Measurements from ENCODE around the gene TANC1.

The TANC1 gene

DNA sequence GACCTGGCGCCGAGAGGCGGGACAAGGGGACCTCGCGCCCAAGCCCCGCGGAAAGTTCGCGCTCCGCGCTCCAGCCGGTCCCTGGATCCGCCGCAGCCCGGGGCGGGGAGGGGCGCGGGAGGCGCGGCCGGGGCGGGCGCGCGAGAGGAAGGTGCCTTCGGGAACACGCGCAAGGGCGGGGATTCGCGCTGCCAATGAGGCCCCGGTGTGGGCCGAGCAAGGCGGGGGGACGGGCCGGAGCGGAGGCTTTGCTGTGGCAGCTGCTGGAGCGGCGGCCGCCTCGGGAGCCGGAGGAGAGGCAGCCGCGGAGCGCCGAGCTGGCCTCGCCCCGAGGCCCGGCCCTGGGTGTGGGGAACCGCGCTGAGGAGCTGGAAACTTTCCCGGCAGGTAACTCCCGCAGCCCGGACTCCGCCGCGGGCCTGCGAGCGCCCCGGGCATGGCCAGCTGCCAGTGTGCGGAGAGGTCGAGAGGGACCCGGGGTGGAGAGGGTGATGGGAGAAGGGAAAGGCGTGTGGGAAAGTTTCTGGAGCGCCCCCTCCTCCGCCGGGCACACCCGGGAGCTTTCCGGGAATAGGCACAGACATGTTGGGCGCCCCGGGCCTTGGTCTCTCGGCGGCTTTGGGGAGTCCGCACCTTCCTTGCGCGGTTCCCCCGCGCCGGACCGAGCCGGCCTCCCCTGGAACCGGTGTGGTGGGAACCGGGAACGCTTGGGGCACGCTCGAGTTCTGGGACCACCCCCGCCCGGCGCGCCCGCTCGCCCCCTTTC lies at the start of gene TANC1:
Gene TANC1 (plus strand): TSS at position 245 of the 766 bp plus-strand sequence. CDS start 97,271 bp downstream, outside the sequence.
- no peak for DNase-seq (ENCODE audit: low read depth, low spot score)

DNA sequence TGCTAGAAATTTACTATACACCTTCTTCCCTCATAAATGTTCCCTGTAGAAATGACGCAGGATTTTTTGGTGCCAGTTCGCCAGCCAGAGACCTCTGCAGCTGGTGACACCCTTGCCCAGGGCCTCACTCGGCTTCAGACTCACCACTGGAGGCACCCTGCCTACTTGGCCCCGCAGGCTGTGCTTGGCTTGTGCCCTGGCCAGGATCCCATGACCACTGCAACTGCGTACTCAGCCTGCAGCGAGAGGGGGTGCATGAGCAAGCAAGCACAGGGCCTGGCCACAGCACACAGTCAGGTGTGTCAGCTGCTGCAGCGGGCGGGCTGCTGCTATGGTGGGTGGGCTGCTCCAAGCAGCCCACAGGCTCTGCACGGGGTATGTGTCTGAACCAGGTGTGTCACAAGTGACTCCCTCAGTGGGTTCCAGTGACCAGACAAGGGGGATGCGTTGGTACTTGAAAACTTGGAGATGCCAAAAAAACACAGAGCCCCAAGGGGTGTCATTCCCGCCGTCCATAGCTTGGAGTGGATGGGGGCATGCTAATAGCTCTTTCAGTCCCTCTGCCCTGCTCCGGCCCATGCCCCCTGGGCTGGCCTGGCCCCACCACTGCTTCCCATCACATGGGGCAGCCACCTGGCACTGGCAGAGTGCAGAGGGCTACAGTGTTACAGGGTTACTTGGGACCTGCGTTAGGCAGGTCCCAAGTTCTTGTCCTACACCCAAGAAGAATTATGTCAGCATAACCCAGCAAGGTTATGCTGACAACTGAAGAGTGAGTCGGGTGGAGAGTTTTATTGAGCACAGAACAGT lies 46.6 kb upstream of the TANC1 start:
- DNase-seq (ENCODE audit: low read depth, low spot score), result no peak

DNA sequence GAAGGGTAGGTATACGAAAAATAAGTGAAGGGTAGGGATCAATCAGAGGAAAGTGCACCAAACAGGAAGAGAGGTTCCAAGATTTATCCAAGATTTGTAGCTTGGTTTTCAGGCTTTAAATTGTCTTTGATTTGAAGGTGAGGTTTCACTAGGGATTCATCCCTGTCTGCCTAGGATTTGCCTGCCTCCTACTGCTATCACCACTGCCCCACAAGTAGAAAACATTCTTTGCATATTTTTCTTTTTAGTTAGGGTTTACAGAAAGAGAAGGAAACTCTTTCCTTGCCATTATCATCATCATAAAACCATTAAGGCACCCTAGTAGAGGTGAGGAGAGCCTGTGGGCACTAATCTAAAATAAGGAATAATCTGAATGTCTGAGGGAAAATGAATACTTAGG lies 45.8 kb upstream of the TANC1 start:
- DNase-seq (ENCODE audit: low read depth, low spot score), result no peak

DNA sequence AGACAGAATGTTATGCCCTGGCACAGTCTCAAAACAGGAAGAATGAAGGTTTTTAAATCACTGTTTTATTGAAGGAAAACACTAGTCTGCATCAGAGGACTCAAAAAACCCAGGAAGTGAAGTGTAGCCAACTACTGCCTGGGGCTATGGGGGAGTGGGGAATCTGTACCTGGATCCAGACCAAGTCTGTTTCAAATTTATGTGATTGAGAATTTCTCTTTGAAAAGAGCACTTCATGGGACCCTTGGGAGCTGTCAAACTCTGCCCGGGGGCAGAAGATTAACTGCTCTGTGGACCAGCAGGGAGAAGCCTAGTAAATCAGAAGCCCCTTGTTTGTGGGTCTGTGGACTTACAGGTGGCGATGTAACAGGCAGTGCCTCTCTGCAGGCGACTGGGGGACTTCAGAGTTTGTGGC lies 45.3 kb upstream of the TANC1 start:
- DNase-seq (ENCODE audit: low read depth, low spot score), result no peak

DNA sequence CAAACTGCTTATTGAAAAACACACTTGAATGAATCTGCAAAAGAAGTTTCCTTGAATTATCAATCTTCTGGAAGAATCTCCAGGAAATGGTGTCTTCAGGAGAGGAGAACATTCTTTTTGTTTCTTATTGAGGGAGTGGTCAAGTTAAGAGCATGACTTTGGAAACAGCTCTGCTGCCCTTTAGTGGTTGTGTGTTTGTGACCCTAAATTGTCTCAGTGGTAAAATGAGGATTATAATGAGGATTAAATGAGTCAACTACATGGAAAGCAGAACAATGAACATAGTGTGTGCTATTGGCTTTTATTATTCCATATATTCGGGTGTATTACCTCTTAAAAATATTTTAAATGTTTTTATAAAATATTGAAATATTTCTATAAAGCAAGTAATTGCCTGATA lies 44.8 kb upstream of the TANC1 start:
- DNase-seq (ENCODE audit: low read depth, low spot score), result no peak

DNA sequence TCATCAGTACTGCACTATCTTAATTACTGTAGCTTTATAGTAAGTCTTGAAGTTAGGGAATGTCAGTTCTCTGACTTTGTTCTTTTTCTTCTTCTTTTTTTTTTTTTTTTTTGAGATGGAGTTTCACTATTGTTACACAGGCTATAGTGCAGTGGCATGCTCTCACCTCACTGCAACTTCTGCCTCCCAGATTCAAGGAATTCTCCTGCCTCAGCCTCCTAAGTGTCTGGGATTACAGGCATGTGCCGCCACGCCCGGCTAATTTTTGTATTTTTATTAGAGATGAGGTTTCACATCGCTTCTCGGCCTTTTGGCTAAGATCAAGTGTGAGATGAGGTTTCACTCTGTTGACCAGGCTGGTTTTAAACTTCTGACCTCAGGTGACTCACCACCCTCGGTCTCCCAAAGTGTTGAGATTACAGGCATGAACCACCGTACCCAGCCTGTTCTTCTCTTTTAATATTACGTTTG lies 41.9 kb upstream of the TANC1 start:
- DNase-seq (ENCODE audit: low read depth, low spot score), result no peak

DNA sequence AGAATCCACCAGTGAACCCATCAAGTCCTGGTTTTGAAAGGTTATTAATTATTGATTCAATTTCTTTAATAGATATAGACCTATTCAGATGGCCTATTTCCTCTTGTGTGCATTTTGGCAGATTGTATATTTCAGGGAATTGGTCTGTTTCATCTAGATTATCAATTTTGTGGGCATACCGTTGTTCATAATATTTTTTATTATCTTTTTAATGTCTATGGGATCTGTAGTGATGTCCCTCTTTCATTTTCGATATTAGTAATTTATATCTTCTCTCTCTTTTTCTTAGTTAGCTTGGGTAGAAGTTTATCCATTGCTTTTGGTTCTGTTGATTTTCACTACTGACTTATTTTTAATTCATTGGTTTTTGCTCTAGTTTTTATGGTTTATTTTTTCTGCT lies 39.9 kb upstream of the TANC1 start:
- DNase-seq (ENCODE audit: low read depth, low spot score), result no peak

DNA sequence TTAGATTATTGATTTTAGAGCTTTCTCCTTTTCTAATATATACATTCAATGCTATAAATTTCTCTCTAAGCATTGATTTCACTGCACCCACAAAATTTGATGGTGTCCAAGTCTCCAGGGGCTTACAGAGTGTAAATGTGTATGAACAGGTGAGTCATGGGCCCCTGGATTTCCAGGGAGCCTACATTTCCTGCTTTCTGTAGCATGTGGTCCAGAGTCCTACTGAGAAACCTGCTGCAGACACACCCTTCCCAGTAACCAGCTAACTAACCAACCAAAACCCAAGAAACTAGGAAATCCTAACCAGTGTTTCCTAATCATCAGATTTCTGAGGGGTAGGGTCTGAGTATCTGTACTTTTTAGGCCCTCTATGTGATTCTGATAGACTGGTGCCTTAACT lies 39.5 kb upstream of the TANC1 start:
- DNase-seq (ENCODE audit: low read depth, low spot score), result no peak

DNA sequence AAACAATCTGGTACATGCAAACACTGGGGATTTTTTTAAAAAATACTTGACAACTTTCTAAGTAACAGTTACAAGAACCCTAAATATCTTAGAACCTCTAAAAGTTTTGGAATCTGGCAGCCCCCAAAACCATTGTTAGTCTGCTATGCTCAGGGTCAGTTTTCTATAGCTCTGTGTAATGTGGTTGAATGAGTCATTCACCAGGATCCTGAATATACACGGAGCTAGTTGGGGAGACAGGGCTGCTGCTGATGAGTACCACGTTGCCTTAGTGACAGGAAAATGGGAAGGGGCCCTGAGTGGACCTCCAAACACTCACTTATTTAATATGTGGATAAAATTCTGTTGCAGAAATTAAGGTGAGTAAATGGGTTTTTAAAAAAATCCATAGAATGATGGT lies 36.9 kb upstream of the TANC1 start:
- DNase-seq (ENCODE audit: low read depth, low spot score), result no peak

DNA sequence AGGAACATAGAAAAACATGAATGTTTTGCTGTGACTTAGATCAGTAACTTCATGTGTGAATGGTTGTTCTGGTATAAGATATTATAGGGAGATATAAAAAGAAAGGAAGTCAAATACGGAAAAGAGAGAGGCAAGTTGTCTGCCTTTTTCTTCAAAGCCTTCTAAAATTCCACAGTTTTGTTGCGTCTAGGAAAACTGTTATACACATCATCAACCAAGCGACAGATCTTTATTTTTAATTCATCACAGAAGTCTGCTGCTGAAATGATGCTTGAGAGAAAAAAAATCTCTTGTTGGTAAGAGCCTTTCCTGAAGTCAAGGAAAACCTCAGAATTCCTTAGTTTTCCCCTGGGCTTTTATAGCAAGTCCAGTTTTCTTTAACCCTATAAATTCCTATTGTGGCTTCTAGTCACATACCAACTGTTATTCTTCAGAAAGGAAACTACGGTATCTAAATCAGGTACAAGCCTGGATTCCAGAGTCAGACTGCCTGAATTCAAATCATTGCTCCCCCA lies 36.3 kb upstream of the TANC1 start:
- no peak for DNase-seq (ENCODE audit: low read depth, low spot score)

DNA sequence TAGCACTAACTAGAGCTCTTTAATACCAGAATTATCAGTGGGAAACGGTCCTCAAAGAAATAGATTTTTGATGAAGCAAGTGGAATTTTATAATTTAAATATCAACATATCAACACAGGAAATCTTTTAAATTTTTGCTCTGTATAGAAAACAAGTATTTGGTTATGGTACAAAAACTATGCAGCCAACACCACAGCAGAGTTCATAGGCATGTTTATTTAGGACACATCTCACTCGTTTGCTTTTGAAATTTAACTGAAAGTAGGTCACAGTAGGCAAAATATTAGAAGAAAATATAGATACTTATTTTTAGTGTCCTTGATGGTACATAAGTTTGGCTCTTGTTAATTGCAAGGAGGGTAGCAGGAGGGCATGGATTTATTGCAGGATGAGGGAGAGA lies 34.3 kb upstream of the TANC1 start:
- no peak for DNase-seq (ENCODE audit: low read depth, low spot score)

DNA sequence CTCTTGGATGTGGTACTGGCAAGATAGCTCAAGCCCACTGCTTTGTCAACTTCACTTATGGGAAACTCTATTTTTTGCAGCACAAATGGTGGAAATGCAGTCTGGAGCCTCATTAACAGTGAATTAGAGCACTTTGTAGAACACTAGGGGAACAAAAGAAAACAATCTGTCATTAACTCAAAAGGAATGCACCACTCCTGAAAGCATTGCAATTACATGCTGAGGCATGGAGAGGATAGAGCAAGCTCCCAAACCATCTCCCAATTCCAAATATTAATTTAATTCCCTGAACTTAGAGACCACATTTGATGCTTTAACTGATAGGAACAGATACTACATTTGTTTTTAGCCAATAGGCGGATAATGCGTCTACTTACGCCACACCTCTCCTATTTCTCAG lies 32.8 kb upstream of the TANC1 start:
- no peak for DNase-seq (ENCODE audit: low read depth, low spot score)

DNA sequence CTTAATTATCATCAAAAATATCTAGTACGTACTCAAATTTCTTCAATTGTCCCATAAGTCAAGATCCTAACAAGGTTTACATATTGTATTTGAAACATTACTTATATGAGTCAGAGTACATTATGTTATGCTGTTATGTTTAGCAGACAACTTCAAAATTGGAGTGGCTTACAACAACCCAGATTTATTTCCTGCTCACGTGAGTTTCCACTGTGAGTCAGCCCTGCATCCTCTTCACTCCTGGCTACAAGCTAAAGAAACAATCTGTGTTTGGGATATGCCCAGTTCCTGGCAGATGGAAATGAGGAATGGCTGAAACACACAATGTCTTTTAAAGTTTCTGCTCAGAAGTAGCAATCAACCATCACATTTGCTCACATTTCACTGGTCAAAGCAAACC lies 31.5 kb upstream of the TANC1 start:
- DNase-seq (ENCODE audit: low read depth, low spot score), result no peak

DNA sequence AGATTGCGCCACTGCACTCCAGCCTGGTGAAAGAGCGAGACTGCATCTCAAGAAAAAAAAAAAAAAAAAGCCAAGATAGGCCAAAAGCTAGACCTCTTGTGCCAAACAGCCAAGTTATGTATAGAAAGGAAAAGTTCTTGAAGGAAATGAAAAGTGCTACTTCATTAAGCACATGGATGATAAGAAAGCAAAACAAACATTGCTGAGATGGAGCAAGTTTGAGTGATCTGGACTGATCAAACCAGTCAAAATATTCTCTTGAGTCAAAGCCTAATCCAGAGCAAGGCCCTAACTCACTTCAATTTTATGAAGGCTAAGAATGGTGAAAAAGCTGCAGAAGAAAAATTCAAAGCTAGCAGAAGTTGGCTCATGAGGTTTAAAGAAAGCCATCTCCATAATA lies 28.1 kb upstream of the TANC1 start:
- DNase-seq (ENCODE audit: low read depth, low spot score), result no peak

DNA sequence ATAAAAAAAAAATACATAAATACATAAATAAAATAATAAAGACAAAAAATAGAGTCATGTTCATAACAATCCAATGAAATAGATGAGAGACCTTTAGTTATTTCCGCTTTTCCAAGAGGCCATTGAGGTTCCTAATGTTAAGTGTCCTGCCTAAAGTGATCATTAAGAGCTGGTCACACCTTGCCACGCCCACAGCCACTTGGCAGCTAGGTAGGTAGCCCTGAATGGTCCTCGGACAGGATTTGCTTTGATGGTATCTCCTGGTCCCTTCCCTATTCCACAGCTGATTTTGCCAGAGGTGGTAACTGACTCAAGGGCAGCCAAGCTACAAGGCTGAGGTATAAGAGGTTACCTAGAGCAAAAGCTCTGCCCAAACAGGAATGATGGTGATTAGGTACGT lies 24.5 kb upstream of the TANC1 start:
- no peak for DNase-seq (ENCODE audit: low read depth, low spot score)

DNA sequence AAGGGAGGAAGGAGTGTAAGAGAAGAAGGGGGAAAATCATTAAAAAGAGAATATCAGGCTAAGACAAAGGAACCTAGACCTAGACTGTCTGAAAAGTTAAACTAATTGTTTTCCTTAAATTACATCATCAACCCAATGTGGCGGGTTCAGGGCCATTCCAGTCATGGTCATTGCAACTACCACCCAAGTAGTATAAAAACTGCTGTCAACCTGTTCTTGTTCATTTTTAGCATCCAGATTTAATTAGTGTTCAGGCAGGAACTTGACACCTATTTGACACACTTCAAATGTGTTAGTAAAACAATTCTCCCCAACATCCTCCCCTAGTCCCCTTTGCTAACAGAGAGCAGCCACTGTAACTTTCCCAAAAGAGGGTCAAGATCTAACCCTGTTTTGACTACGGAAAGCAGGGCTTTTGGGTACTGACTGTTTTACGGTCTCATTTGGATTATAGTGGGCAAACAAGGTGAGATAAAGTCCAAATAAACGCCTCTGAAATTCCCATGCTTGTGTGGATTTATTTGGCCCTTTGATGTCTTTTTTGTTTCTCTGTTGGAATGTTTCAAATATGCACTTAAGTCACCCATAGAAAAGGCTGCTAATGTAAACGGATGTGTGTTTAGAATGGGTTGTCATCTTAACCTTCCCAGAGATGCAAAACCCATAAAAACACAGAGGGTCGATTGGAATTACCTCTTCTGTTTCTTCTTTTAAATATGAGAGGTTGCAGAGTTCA lies 19.3 kb upstream of the TANC1 start:
- DNase-seq (ENCODE audit: low read depth, low spot score), result no peak

DNA sequence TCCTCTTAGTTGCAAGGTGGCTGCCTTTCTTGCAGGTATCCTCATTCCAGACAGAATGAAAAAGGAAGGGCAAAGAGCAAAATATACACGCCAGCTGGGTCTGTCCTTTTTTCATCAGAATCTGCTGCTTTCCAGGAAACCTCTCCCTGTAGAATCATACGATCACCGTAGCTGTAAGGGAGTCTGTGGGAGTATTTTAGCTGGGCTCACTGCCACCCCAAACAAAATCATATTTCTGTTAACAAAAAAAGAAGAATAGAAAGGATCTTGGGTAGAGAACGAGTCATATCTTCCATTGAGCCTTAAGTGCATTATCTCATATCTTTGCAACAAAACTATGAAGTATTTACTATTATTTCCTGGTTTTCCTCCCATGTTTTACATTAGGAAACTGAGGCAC lies 15.0 kb upstream of the TANC1 start:
- DNase-seq (ENCODE audit: low read depth, low spot score), result no peak

DNA sequence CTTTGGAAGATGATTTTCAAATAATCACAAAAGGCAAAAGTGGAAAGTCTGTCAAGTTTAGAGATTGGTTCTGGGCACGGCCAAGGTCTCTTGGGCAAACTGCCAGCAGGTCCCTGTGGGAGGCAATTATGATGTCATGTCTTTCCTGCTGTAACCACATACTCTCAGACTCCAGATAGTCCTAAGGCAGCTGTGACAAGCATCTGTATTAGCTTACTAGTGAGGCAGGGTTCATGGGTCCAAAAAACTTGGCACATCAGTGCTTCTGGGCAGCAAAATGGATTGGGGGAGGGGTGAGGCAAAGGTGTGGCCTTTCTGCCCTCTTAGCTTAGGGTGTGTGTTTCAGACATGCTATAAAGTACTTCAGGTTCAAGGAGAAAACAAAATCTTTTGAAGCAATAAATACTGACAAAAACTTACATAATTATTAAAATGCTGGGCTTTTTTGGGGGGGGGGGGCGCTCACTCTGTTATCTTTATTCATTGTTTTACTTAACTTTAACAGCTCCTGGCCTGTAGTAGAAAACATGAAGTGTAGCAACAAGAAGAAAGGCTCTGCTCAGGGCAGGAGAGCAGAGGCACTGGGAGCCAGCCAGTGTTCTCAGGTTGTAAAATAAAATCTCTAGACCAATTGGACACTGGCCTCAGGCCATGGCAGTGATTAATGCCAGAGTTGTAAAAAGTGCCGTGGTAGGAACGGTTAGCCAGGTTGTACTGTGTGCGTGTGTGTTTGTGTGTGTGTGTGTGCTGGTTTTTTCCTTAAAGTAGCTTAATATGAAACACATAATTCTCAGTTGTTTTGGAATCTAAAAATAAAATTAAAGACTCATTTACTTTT lies 14.3 kb upstream of the TANC1 start:
- no peak for DNase-seq (ENCODE audit: low read depth, low spot score)

DNA sequence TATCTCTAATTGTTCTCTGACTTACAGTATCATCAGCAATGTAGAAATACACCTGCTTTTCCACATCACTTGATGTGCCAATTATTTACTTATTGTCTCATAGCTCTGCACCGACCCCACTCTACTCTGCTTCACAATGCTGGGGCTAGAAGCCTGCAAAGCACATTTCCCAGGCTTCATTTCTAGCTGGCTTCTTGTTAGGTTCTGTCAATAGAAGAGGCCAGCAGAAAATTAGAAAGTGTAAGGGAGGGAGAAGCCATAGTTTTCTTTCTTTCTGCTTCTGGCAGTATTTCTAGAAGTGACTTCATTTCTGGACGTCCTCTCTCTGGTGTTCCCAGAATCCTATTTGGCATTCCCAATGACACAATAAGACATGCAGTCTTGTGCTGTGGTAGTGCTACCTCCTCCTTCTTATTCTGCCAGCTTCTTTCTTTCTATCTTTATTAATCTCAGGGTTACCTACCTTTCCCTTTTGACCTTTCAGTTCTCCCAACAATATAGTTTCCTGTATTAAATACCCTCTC lies 12.5 kb upstream of the TANC1 start:
- no peak for DNase-seq (ENCODE audit: low read depth, low spot score)

DNA sequence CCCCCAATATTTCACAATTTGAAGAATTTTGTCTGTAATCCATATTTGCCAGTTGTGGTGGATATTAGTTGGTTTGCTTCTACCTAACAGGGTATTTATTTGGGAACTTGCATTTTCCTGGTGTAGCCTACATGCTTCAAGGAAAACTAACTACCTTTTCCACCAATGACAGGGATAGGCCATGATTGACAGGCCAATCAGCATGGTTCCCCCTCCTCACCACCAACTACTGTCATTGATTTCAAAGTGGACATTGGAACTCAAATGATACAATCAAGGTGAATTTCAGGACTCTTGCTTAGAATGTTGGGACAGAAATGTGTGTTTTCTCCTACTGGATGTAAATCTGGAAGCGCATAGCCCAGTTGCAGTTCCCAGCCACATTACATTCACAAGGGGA lies 10.1 kb upstream of the TANC1 start:
- no peak for DNase-seq (ENCODE audit: low read depth, low spot score)

DNA sequence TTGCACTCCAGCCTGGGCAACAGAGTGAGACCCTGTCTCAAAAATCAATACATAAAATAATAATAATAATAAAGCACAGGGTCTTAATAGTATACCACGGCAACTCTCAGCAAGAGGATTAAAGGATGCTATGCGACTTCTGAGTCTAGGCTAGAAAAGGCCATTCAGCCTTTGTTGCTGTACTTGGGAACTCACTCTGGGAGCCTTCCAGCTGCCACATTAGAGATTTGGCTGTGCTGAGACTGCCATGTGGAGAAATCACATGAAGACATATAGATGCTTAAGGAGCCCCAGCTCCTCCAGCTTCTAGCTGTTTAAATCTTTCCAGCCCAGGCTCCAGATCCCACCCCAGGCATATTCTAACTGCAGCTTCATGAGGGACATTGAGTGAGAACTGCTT lies 8.2 kb upstream of the TANC1 start:
- no peak for DNase-seq (ENCODE audit: low read depth, low spot score)
